CD14-positive monocyte (primary cell): Measurements from ENCODE around the gene PTPN7. TPM values are rescaled to one million over a fixed set of nuclear protein-coding genes. Genes with fewer than 3 reads are reported as not detected.

ENCODE experiments used
- DNase-seq, 3 donors: peaks; one replicate each; pipeline ENCODE4 v3.0.0-alpha.2; 2011 to 2022
- H2AFZ ChIP-seq: 2 replicates; pipeline ENCODE4 v1.6.0; 2012; ENCODE audit warnings: mild to moderate bottlenecking, low read depth, low read length, inconsistent platforms; ENCODE audit not compliant: insufficient read depth, poor library complexity, severe bottlenecking
- H3K27ac ChIP-seq, 2 donors: 1 replicate in 1 of 2; 2 replicates in 1 of 2; pipeline ENCODE4 v1.5.1; 2012 to 2013; ENCODE audit warnings: low read length in 2 of 2, control low read depth in 1 of 2, inconsistent platforms in 1 of 2, low read depth in 1 of 2, mild to moderate bottlenecking in 1 of 2
- H3K27me3 ChIP-seq, 2 donors: one replicate each; pipeline versions ENCODE4 v1.6.0 to v1.6.1; 2011 to 2013; ENCODE audit warnings: low read length in 2 of 2; ENCODE audit not compliant: control insufficient read depth in 2 of 2, insufficient read depth in 2 of 2
- H3K36me3 ChIP-seq, 2 donors: replicated peaks in 1 of 2; 1 replicate in 1 of 2; 2 replicates in 1 of 2; pipeline versions ENCODE4 v1.5.1 to v1.6.1; 2012 to 2013; ENCODE audit warnings: low read length in 2 of 2, control low read depth in 1 of 2, inconsistent platforms in 1 of 2, mild to moderate bottlenecking in 1 of 2; ENCODE audit not compliant: insufficient read depth in 2 of 2, control insufficient read depth in 1 of 2
- H3K4me1 ChIP-seq, 2 donors: 1 replicate in 1 of 2; 2 replicates in 1 of 2; pipeline versions ENCODE4 v1.5.1 to v1.6.1; 2012 to 2013; ENCODE audit warnings: low read length in 2 of 2, control low read depth in 1 of 2, inconsistent platforms in 1 of 2, mild to moderate bottlenecking in 1 of 2, moderate library complexity in 1 of 2; ENCODE audit not compliant: insufficient read depth in 2 of 2, control insufficient read depth in 1 of 2
- H3K4me2 ChIP-seq: replicated peaks from 2 replicates; pipeline ENCODE3; 2012; ENCODE audit warnings: low read length, moderate library complexity, mild to moderate bottlenecking; ENCODE audit not compliant: poor library complexity, severe bottlenecking; ENCODE audit errors: extremely low read depth
- H3K4me3 ChIP-seq, 3 experiments: fragments of 200-600 bp in 1 of 3; sonication (generic) in 1 of 3; replicated peaks in 1 of 3; 1 replicate in 2 of 3; 2 replicates in 1 of 3; pipeline ENCODE4 v1.5.1; 2011 to 2013; ENCODE audit warnings: low read length in 3 of 3, mild to moderate bottlenecking in 3 of 3, control low read depth in 2 of 3, low read depth in 2 of 3, inconsistent platforms in 1 of 3, moderate library complexity in 1 of 3
- H3K79me2 ChIP-seq: 2 replicates; pipeline ENCODE4 v1.6.0; 2012; ENCODE audit warnings: mild to moderate bottlenecking, control low read depth, inconsistent platforms, low read length, moderate library complexity; ENCODE audit not compliant: insufficient read depth
- H3K9ac ChIP-seq: 2 replicates; pipeline ENCODE4 v1.6.0; 2017; ENCODE audit warnings: low read length, mild to moderate bottlenecking; ENCODE audit not compliant: insufficient read depth, poor library complexity, severe bottlenecking
- H3K9me3 ChIP-seq, 2 donors: replicated peaks in 1 of 2; 1 replicate in 1 of 2; 2 replicates in 1 of 2; pipeline versions ENCODE4 v1.5.1 to v1.6.1; 2012 to 2013; ENCODE audit warnings: low read length in 2 of 2, control low read depth in 1 of 2; ENCODE audit not compliant: control insufficient read depth in 1 of 2, insufficient read depth in 1 of 2
- H4K20me1 ChIP-seq: 2 replicates; pipeline ENCODE4 v1.6.0; 2012; ENCODE audit warnings: mild to moderate bottlenecking, low read length, control low read depth, moderate library complexity; ENCODE audit not compliant: insufficient read depth
- H3K27ac Mint-ChIP-seq, 7 donors: one replicate each; pipeline ENCODE4 v1.8.0; 2020; ENCODE audit warnings: mild to moderate bottlenecking in 7 of 7, mixed read lengths in 7 of 7, moderate library complexity in 6 of 7, inconsistent platforms in 2 of 7
- H3K27me3 Mint-ChIP-seq, 3 donors: one replicate each; pipeline ENCODE4 v1.8.0; 2021 to 2022; ENCODE audit warnings: low read depth in 3 of 3, mild to moderate bottlenecking in 3 of 3, mixed read lengths in 3 of 3, moderate library complexity in 3 of 3, inconsistent platforms in 1 of 3
- H3K36me3 Mint-ChIP-seq, 2 donors: one replicate each; pipeline ENCODE4 v1.8.0; 2020; ENCODE audit warnings: mixed read lengths in 2 of 2, inconsistent platforms in 1 of 2, mild to moderate bottlenecking in 1 of 2
- H3K4me1 Mint-ChIP-seq: one replicate; pipeline ENCODE4 v1.8.0; 2020; ENCODE audit warnings: mild to moderate bottlenecking, mixed read lengths
- H3K4me3 Mint-ChIP-seq, 2 donors: one replicate each; pipeline ENCODE4 v1.8.0; 2020; ENCODE audit warnings: mild to moderate bottlenecking in 2 of 2, mixed read lengths in 2 of 2, moderate library complexity in 1 of 2
- H3K9me3 Mint-ChIP-seq, 7 donors: one replicate each; pipeline ENCODE4 v1.8.0; 2020 to 2022; ENCODE audit warnings: mixed read lengths in 7 of 7, mild to moderate bottlenecking in 6 of 7, moderate library complexity in 6 of 7, inconsistent platforms in 2 of 7
- WGBS: methylation state at CpG from one replicate; pipeline ENCODE4 v1.1.5; 2013; ENCODE audit warnings: missing lambda C conversion rate; ENCODE audit not compliant: insufficient coverage; 5-methylcytosine and 5-hydroxymethylcytosine counted together
- intact Hi-C, 2 donors: fragments of 100-400 bp; cut with micrococcal nuclease; formaldehyde crosslinking; loops; one replicate each; pipeline versions ENCODE4 v1.15.0 to v1.15.1; 2023
- polyA plus RNA-seq, 3 donors: library from polyadenylated mRNA; depleted of rRNA in 1 of 3; unstranded in 2 of 3; stranded (reverse) in 1 of 3; fragments of 300-500 nt in 2 of 3; fragments of >200 nt in 1 of 3; fragmentation: Illumina TruSeq in 2 of 3; gene quantifications; 1 replicate in 2 of 3; 2 replicates in 1 of 3; pipeline ENCODE4 v1.2.3, GENCODE V29; 2012 to 2021
- TF ChIP-seq, protein P1 (sequence below): fragments of 200-600 bp; IDR thresholded peaks from one replicate; pipeline ENCODE4 v1.8.0; 2022; ENCODE audit warnings: antibody characterized with exemption, mild to moderate bottlenecking

The PTPN7 gene
- polyA plus RNA-seq, 3 donors: 4.0 to 18.8 (median 8.3) TPM

DNA sequence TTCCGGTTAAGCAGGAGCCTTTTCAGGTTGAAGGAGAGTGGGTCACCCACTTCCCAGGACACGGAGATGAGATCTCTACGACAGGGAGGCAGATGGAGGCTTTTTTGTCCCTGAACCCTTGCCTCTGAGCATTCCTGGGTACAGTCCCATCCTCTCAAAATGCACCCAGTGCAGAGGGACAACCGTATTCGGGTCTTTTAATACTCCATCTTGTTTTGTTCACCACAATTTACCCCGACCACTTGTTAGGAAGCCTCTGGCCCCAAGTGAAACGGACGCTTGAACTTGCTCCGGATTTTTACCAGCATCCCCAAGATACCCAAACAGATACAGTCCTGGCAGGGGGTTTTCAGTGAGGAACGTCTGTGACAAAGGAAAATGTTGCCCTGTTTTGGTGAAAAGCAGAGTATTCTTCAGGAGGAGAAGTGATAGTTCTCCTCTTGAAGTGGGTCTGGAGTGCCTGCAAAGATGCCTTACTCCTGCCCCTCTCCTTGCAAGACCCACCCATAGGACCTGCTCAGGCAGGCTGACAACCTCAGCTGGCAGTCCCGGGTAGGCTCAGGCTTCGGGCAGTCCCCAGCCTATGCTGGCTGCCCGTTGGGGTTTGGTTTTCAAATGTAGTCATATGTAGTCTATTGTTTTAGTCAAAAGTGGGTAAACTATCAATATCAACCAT is 15.2 kb downstream of the PTPN7 start:
- Histone ChIP-seq H3K9ac (peak overlapping the region; percentile 88), H3K9me3 (no peaks in the 10 kb centered on the region)
- intact Hi-C loops: loop anchor here in 1 of 2 donors (10.0 kb wide), 1 partner anchor 260 kb away; the partner anchor contains the start of gene SHISA4

DNA sequence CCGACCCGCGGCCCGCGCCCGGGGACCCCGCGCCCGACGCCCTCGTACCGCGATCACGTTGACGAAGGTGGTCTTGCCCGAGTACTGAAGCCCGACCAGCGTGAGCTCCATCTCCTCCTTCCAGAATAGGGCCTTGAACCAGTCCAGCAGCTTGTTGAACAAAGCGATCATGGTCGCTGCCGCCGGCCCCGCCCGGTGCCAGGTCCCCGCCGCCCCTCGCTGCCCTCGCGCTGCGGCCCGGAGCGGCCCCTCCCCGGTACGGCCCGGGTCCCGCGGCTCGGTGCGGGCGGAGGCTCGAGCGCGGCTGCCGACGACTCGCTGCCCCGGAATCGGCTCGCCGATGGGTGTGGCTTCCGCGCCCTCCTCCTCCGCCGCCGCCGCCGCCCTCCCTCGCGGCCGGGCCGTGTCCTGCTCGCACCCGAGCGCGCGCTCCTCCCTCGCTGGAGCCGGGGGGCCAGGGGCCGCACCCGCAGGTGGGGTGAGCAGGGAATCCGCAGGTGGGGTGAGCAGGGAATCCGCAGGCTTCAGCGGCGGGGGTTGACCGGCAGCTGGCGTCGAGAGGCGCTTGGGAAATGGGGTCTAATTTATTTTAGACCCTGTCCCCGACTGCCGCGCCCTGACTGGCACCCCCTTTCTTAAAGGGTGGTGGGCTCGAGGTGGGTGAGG is 15.9 kb downstream of the PTPN7 start, which contains the start of gene ARL8A:
Gene ARL8A, minus strand, starts transcription at position 336 of the 666 bp plus-strand sequence. Its CDS starts 165 bp downstream, at position 171.
- Mint-ChIP-seq H3K4me1 (peaks cover 38% of the 10 kb centered on the region), H3K27me3 (peaks cover 0 to 8% (median 0%) of the 10 kb centered on the region in 3 donors), H3K4me3 (peak within 1 kb of the TSS; percentile 98 to 99), H3K27ac (peak within 1 kb of the TSS; percentile 97 to 99 (median 98)), H3K36me3 (peaks cover 20 to 53% of the 10 kb centered on the region in 2 donors), H3K9me3 (no peaks in the 10 kb centered on the region)
- intact Hi-C loops: loop anchor here in 1 of 2 donors (10.0 kb wide), 1 partner anchor 260 kb away; the partner anchor contains the start of gene SHISA4
- H3K27ac ChIP-seq: peak within 1 kb of the TSS; percentile 91 to 92
- H3K4me3 ChIP-seq: peak within 1 kb of the TSS; percentile 73 to 95 (median 76)
- H3K79me2 ChIP-seq: peaks cover 56% of the 10 kb centered on the region
- peak within 1 kb of the TSS; percentile 88 for H3K9ac ChIP-seq
- peaks cover 27 to 36% of the 10 kb centered on the region in 2 donors for H3K4me1 ChIP-seq
- WGBS: under 1% methylated on average over 74 of the region's 82 CpGs
- peak in 2 of 3 donors; percentile 29 to 50 for DNase-seq
- peak within 1 kb of the TSS; percentile 95 for H3K4me2 ChIP-seq
- H2AFZ ChIP-seq: peak within 1 kb of the TSS; percentile 92
- TF ChIP-seq, protein P1, sequence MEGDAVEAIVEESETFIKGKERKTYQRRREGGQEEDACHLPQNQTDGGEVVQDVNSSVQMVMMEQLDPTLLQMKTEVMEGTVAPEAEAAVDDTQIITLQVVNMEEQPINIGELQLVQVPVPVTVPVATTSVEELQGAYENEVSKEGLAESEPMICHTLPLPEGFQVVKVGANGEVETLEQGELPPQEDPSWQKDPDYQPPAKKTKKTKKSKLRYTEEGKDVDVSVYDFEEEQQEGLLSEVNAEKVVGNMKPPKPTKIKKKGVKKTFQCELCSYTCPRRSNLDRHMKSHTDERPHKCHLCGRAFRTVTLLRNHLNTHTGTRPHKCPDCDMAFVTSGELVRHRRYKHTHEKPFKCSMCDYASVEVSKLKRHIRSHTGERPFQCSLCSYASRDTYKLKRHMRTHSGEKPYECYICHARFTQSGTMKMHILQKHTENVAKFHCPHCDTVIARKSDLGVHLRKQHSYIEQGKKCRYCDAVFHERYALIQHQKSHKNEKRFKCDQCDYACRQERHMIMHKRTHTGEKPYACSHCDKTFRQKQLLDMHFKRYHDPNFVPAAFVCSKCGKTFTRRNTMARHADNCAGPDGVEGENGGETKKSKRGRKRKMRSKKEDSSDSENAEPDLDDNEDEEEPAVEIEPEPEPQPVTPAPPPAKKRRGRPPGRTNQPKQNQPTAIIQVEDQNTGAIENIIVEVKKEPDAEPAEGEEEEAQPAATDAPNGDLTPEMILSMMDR: no peak
- no peaks in the 10 kb centered on the region for H3K9me3 ChIP-seq
- peaks cover 41% of the 10 kb centered on the region for H4K20me1 ChIP-seq
- no peaks in the 10 kb centered on the region for H3K27me3 ChIP-seq
- peaks cover 14 to 37% of the 10 kb centered on the region in 2 donors for H3K36me3 ChIP-seq

More for the DNA sequence above, 15.2 kb downstream of the PTPN7 start:
- Mint-ChIP-seq H3K36me3 (peaks cover 24 to 52% of the 10 kb centered on the region in 2 donors), H3K4me1 (peaks cover 36% of the 10 kb centered on the region), H3K27me3 (peaks cover 0 to 8% (median 0%) of the 10 kb centered on the region in 3 donors), H3K9me3 (no peaks in the 10 kb centered on the region), H3K27ac (peak overlapping the region; percentile 50 to 97 (median 83)), H3K4me3 (peak overlapping the region; percentile 83 to 85)
- peaks cover 27 to 36% of the 10 kb centered on the region in 2 donors for H3K4me1 ChIP-seq
- peaks cover 49% of the 10 kb centered on the region for H3K79me2 ChIP-seq
- DNase-seq: no peak
- peak overlapping the region; percentile 95 for H3K4me2 ChIP-seq
- WGBS: 0% methylated on average over 3 of the region's 13 CpGs
- peak overlapping the region; percentile 92 for H2AFZ ChIP-seq
- TF ChIP-seq, protein P1: no peak
- H4K20me1 ChIP-seq: peaks cover 34% of the 10 kb centered on the region
- peak overlapping the region; percentile 63 to 95 (median 73) for H3K4me3 ChIP-seq
- H3K36me3 ChIP-seq: peaks cover 17 to 44% of the 10 kb centered on the region in 2 donors
- H3K27ac ChIP-seq: peak overlapping the region in 1 of 2 donors; percentile 91
- no peaks in the 10 kb centered on the region for H3K27me3 ChIP-seq
